Occipital lobe (tissue), 2 donors: ENCODE results near the gene HSPA1B. TPM values are rescaled to one million over a fixed set of nuclear protein-coding genes. Genes with fewer than 3 reads are reported as not detected.
A peak's percentile ranks its signal among the peaks of the same experiment; 100 is the strongest.
"Not testable (repeated sequence)": the region's sequence is repeated elsewhere in the genome, so short reads cannot be mapped to it uniquely, and the experiment has no call there.

Experiments
- DNase-seq: peaks from one replicate; lab custom pipeline; 2025; lab: John Stamatoyannopoulos, UW
- total RNA-seq: library from RNA; depleted of rRNA; stranded (reverse); fragments of >200 nt; gene quantifications from one replicate; pipeline ENCODE4 v1.2.3, GENCODE V29; 2014

The HSPA1B gene
- 121 TPM for total RNA-seq

DNA sequence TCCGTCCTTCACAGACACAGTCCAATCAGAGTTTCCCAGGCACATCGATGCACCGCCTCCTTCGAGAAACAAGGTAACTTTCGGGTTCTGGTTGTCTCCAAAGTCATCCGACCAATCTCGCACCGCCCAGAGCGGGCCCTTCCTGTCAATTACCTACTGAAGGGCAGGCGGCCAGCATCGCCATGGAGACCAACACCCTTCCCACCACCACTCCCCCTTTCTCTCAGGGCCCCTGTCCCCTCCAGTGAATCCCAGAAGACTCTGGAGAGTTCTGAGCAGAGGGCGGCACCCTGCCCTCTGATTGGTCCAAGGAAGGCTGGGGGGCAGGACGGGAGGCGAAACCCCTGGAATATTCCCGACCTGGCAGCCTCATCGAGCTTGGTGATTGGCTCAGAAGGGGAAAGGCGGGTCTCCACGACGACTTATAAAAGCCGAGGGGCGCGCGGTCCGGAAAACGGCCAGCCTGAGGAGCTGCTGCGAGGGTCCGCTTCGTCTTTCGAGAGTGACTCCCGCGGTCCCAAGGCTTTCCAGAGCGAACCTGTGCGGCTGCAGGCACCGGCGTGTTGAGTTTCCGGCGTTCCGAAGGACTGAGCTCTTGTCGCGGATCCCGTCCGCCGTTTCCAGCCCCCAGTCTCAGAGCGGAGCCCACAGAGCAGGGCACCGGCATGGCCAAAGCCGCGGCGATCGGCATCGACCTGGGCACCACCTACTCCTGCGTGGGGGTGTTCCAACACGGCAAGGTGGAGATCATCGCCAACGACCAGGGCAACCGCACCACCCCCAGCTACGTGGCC, at the start of gene HSPA1B:
Gene HSPA1B (plus strand): TSS at position 453 of the 794 bp plus-strand sequence. CDS start 213 bp downstream, at position 666.
- DNase-seq = peak; percentile 100

DNA sequence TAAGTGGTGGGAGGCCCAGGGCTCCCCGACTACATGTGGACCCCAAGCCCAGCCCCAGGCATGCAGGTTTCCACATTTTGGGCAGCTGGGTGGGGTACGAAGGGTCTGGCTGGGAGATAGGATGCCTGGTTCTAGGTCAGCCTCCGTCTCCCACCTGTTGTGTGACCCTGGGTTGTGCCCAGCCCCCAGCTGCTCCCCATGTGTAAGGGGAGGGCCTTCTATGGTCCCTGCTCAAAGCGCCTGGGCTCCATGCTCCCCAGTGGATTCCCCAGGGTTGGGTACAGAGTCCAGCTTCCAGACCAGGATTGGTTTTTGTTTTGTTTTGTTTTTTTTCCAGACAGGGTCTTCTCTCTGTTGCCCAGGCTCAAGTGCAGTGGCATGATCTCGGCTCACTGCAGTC, 49.3 kb upstream of the HSPA1B start:
- no peak for DNase-seq

DNA sequence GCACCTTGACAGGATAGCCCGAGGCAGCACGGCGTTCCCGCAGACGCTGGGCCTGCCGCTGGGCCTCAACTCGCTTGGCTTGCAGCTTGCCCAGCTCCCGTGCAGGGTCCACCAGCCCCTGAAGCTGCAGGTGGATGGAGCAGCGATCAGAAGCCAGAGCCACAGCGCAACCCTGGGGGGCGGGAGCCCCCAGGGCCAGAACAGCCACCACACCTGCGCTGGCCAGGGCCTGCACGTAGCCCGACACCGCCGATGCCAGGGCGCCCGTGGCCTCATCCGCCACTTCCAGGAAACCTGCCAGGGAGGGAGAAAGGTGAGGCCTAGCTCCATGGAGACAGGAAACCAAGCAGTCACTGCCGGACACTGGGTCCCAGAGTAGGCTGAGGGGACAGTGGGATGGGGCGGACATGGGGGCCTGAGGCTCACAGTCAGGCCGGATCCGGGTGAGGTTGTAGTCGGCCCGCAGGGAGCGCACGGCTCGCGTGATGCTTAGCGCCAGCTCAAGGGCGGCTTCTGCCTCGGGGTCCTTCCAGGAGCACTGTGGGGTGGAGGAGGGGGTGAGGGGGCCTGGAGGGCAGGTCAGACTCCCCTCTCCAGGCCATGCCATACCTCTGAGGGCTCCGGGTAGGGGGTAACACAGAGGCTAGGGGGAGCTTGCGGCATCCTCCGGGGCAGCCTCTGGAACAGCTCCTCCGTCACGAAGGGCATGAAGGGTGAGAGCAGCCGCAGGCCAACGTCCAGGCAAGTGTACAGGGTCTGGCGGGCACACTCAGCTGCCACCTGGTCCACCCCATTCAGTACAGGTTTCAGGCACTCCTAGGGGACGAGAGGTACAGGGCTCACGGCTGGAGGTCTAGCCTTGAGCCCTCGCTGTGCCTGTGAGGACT, 48.3 kb upstream of the HSPA1B start:
- DNase-seq = no peak

DNA sequence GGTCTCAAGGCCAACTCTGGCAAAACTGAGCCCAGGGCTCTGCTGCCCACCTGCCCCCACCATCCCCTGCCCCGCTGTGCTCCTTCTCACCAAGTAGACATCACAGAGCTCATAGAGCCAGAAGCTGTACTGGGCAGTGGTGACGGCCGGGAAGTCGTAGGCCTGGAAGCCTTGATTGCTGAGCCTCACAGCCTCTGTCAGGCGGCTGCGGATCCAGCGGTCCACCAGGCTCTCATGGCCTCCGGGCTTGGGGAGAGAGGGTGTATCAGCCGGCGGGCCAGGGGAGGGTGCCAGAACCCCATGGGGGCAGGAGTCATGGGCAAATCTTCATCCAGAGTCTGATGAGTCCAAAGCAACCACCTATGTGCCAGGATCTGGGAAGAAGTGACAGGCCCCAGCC, 47.6 kb upstream of the HSPA1B start:
- DNase-seq = no peak

DNA sequence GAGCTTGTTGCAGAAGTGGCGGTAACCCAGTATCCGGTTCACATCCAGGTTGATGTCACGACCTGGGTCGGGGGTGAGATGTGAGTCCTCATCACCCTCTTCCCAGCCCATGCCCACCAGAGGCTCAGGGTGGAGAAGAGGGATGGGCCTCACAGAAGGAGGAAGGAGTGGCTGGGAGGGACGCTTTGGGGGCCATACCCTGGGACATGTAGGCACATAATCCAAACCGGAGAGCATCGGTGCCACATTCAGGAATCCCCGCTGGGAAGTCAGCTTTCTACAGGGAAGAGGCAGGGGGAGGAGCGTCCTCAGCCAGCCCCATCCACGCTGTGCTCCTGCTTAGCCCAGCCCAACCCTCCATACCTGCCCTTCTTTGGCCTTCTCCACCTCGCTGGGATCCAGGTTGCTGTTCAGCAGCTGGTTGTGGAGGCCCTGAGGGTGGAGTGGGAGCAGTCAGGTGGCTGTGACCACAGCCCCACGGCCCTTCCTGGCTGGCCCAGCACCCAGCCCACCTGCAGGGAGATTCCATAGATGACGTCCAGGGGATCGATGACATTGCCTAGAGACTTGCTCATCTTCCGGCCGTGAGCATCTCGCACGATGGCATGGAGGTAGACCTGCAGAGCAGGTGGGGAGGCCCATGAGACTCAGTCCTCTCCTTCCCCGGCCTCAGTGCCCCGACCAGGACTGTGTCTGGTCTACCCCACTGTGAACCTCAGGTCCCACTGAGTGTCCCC, 46.9 kb upstream of the HSPA1B start:
- no peak for DNase-seq

DNA sequence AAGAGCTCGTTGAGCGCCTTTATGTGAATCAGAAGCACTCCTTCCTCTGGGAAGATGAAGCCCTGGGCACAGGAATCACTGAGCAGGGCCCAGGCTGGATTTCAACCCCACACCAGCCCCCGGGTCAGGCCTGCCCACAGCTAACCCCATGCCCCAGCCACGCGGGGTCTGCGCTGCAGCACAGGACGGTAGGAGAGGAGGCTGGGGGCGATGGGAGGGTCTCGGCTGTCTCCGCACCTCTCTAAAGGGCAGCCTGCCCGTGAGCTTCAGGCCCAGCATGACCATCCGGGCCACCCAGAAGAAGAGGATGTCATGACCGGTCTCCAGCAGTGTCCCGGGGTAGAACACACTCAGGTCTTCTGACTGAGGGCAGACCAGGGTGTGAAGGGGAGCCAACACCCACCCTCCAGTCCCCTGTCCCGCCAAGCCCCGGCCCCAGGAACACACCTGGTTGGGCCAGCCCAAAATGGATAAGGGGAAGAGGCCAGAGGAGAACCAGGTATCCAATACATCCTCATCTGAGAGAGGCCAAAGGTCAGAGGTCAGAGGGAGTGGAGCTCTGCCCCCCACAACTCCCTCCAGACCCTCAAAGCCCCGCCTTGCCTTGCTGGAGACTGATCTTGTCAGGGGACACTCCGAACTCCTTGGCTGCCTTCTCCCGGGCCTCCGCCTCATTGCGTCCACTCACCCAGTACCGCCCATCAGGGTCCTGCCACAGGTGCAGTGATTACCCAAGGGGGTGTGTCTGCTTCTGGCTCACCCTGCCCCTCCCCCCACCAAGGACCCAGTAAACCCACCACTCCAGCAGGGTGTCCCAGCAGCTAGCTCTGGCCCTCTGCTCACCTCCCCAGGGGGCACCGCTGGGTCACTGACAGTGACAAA, 46.1 kb upstream of the HSPA1B start:
- DNase-seq = no peak

DNA sequence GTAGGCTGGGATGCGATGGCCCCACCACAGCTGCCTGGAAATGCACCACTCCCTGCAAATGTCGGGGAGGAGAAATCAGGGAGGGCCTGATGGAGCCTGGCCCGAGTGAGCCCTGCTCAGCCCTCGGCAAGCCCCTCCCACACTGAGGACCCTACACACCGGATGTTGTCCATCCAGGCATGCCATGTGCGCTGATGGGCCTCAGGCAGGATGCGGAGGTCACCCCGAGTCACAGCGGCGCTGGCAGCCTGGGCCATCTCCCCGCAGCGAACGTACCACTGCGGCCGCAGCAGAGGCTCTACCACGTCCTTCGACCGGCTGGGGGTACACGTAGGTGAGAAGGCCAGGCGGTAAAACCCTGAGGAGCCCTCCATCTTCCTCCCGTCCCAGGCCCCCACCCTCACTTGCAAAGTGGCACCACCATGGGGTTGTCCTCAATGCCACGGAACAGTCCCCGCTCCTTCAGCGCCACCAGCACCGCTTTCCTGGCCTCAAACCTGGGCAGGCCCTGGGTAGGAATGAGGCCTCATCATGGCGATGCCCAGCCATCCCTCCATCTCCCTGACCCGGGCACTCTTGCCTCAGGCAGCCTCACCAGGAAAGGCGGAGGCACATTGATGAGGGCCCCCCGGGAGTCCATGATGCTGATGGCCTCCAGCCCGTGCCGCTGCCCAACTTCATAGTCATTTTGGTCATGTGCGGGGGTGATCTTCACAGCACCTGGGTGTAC, 45.2 kb upstream of the HSPA1B start:
- DNase-seq = no peak

DNA sequence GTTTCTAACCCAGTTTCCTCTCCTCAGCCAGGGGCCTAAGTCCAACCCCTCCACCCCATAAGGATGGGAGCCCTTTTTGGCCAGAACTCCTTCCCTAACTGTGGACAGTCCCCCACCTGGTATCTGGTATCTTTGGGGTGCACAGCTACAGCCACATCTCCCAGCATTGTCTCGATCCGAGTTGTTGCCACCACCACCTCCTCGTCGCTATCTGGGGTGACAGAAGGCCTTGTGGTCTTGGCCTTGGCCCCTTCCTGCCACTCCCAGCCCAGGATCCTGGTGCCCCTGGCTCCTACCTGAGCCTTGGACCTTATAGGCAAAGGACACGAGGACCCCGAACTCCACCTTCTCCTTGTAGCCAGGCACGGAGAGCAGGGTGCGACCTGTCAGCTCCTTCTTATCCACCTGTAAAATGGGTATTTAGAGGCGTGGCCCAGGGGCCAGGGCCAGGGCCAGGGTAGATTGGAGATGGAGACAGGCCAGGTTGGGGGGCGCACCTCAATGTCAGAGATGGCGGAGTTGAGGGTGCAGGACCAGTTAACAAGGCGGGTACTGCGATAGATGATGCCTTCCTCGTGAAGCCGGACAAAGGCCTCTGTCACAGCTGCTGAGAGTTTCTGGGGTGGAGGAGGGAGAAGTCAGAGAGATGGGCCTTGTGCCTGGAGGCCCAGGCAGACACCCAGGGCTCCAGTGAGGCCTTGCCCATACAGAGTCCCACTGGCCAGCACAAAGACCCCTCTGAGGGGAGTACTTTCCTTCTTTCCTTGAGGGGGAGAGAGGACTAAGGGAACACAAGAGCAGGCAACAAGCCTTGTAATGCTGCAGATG, 43.2 kb upstream of the HSPA1B start:
- no peak for DNase-seq

DNA sequence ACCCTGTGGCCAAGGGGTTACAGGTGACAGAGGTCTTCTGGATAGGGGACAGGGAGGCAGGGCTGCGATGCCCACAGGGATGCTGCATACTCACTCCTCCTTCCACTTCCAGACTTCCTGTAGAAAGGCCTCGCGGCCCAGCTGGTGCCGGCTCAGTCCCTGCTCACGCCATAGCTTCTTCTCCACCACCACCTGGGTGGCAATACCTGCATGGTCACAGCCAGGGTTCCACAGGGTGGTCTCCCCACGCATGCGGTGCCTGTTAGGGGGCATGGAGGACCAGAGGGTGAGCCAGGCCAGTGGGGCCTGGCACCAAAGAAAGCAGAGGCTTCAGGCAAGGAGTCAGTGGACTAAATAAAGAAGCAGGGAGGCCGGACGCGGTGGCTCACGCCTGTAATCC, 42.1 kb upstream of the HSPA1B start:
- DNase-seq = no peak

DNA sequence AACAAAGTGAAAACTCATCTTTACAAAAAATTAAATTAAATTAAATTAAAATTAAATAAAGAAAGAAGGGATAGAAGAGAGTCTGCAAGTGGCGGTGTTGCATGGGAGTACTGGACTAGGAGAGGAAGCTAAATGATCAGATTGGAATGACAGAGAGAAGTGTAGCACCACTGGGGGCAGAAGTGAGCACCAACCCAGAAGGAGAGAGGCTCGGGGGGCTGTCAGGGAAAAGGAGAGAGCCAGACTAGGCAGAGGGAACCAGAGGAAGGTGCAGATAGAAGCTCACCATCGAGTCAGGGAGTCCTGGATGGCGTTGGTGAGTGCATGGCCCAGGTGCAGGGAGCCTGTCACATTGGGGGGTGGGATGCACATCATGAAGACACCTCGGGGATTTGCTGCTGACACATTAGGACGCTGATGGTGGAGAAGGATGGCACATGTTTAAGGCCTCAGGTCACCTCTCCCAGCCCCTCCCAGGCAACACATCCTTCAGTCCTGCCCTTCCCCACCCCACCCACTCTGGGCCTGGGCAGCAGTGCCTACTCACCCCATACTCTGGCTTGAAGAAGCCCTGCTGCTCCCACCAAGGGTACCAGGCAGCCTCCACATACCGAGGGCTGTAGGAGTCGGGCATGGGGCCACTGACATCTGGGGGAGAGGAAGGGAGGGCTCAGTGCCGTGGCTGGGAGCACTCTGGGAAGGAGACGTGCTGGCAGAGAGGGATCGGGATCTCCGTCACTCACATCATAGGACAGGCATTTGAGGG, 36.0 kb upstream of the HSPA1B start:
- no peak for DNase-seq

DNA sequence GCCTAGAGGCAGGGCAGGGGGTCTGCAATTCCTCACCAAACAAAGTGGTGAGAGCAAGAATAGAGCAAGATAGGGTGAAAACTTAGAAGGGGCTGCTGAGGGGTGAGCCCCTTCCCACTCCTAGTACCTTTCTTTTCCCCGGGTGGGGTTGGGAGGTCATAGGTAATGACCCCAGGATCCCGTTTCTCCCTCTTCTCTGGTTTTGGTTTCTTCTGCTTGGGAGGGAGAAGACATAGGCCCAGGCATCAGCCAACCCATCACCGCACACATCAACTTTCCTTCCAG, 35.5 kb upstream of the HSPA1B start:
- no peak for DNase-seq

DNA sequence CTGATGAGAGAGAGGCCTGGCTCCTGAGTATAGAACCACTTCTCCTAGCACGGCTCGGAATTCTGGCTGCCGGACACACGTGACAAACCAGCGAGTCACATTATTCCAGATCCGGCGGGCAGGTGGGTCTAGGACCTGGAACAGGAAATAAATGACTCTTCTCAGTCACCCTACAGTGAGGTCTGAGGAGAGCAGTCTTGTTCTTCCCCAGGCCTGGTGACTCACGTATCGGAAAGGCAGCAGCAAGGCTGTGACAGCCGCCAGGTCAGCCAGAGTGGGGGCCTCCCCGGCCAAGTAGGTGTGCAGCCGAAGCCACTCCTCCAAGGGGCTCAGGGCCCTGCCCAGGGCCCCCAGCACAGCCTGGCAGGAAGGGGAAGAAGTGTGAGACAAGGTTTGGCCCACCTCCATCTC, 34.8 kb upstream of the HSPA1B start:
- DNase-seq = no peak

DNA sequence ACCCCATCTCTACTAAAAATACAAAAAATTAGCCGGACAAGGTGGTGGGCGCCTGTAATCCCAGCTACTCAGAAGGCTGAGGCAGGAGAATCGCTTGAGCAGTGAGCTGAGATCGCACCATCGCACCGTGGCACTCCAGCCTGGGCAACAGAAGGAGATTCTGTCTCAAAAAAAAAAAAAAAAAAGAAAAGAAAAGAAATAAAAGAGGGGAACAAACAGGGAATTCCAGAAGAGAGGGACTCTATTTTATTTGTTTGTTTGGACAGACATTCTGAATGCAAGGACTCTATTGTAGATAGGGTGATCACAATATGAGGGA, 33.7 kb upstream of the HSPA1B start:
- DNase-seq = not testable (repeated sequence)

DNA sequence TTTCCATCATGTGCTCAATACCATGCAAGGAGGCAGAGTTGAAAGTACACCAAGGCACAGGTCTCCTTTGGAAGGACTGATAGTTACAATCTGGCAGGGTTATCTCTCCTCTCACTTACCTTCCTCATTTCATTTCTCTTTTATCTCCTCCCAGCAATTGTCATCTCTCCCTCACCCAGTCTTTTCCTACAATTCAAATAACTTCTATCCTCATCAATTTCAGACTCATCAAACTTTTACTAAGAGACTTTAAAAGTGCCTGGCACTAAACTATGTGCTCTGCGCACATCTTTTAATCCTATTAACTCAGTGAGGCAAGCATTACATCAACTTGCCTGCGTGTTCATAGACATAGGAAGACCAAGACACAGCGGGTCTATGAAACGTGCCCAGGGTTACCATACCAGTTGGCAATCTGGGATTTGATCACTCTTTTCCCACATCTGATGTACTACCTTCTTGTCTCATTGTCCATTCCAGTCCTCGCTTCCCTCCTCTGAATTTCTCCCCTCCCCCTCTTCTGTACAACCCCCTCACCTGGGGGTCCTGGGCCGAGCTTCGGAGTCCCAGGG, 33.2 kb upstream of the HSPA1B start:
- no peak for DNase-seq

DNA sequence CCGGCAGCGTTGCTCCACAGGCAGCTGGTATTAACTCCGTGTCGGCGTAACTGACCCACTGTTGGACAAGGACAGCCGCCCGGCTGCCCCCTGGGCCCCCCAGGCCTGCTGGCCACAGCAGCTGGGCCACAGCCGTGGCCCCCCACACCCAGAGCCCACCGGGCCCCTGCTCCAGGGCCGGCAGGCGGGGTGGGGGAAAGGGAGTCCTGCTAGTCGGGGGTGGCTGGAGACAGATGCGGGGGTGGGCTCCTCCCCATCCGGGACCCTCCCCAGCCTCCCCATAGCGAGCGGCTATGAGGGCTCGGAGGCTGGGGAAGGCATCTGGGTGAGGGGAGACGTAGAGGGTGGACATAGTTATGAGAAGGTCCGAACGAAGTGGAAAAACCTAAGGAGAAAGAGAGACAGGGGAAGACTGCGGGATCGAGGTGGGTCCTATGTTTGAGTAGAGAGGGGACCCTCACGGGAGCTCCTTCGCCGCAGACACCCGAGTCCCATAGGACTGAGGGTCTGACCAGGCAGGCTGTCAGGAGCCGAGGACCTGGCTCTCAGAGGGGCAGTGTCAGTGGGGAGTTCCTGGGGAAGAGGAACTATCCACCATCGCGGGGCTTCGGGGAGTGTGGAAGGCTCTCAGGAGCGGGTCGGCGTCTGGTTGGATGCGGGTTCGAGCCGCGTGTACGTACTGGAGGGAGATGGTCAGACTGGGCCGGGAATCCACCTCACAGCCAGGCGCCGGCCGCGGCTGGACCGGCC, 32.5 kb upstream of the HSPA1B start:
- DNase-seq = no peak

DNA sequence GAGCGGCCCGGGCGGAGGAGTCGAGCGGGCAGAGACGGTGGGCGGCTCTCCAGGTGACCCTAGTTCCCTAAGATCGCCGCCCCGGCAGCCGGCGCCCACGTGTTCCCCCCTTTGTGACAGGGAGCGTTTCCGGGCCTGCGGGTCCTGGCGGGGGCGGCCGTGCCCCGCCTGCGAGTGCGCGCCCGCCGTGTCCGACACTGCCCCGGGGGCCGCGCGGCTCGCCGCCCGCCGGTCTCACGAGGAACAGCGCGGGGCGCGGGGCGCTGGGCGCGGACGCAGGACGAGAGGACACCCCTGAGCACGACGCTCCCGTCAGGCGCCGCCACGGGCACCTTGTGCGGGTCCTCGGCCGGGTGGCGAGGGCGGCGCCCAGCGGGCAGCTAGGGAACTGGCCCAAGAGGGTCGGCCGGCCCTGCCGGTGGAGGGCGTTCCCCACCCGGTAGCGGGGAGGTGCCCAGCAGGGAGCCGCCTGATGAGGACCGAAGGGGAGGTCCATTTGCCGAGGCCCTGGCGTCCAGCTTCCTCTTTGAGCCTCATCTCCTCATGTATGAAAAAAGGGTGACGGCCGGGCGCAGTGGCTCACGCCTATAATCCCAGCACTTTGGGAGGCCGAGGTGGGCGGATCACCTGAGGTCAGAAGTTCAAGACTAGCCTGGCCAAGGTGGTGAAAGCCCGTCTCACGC, 31.8 kb upstream of the HSPA1B start, which contains the start of gene VARS1:
Gene VARS1 (minus strand): TSS at position 137 of the 683 bp plus-strand sequence. CDS start 535 bp downstream, outside the sequence.
- peak; percentile 86 for DNase-seq

DNA sequence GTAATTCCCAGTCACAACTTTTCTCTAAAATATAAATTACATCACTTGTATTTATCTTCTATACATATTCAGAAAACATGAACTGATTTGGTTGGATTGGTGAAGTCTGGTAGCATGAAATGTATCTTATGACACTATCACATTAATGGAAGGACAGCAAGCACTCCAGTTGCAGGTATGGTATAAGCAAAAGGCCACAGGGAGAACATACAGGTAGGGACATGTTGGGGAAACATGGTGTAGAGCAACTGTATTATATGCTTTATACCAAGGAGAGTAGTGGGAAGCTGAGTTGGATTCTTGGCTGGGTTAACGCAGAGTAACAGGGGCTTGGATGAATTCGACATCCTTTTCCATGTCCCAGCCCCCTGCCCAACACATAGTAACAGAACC, 30.5 kb upstream of the HSPA1B start:
- DNase-seq = no peak
